HEK293 (cell line): ENCODE data around the gene WWOX.
"Not testable (repeated sequence)": the region's sequence is repeated elsewhere in the genome, so short reads cannot be mapped to it uniquely, and the experiment has no call there.

Source experiments
- CTCF ChIA-PET: fragments of 350-600 bp; formaldehyde crosslinking; extraction: SDS; loops from one replicate; lab custom pipeline; 2021; ENCODE audit warnings: antibody characterized with exemption; lab: Yijun Ruan, JAX
- POLR2A ChIA-PET: fragments of 300-600 bp; formaldehyde crosslinking; extraction: SDS; loops from one replicate; lab custom pipeline; 2020; ENCODE audit warnings: antibody characterized with exemption, inconsistent platforms; lab: Yijun Ruan, JAX
- H3K27ac ChIP-seq: fragments of 200-500 bp; sonication (Bioruptor generic); 2 replicates; pipeline ENCODE4 v1.5.1; 2014; ENCODE audit warnings: low read depth, low read length, control low read depth, inconsistent platforms; ENCODE audit errors: extremely low read depth
- H3K36me3 ChIP-seq, 2 experiments: fragments of 200-500 bp in 1 of 2; sonication (Bioruptor generic) in 1 of 2; 1 replicate in 1 of 2; 2 replicates in 1 of 2; pipeline ENCODE4 v1.5.1; 2014 to 2017; ENCODE audit warnings: inconsistent platforms in 2 of 2, low read length in 2 of 2; ENCODE audit not compliant: control insufficient read depth in 2 of 2, insufficient read depth in 1 of 2
- H3K4me1 ChIP-seq: fragments of 200-500 bp; sonication (Bioruptor generic); 2 replicates; pipeline ENCODE4 v1.5.1; 2014; ENCODE audit warnings: mild to moderate bottlenecking, low read length, inconsistent platforms; ENCODE audit not compliant: control insufficient read depth, insufficient read depth
- H3K4me3 ChIP-seq: 2 replicates; pipeline ENCODE4 v1.5.1; 2011; ENCODE audit warnings: low read depth, mild to moderate bottlenecking, control low read depth, low read length, moderate library complexity
- H3K9me3 ChIP-seq: fragments of 200-500 bp; sonication (Bioruptor generic); 2 replicates; pipeline ENCODE4 v1.5.1; 2014; ENCODE audit warnings: low read depth, low read length, inconsistent platforms; ENCODE audit not compliant: control insufficient read depth, insufficient read depth
- REST ChIP-seq: fragments of 450-650 bp; formaldehyde crosslinking; IDR thresholded peaks from 2 replicates; pipeline ENCODE4 v1.5.1; 2016; ENCODE audit warnings: missing biosample characterization, missing genetic modification characterization
- SCRT1 ChIP-seq: fragments of 450-650 bp; formaldehyde crosslinking; IDR thresholded peaks from 2 replicates; pipeline ENCODE4 v1.5.1; 2016; ENCODE audit warnings: missing biosample characterization, missing genetic modification characterization, borderline replicate concordance
- SCRT2 ChIP-seq: fragments of 450-650 bp; formaldehyde crosslinking; IDR thresholded peaks from 2 replicates; pipeline ENCODE4 v1.5.1; 2016; ENCODE audit warnings: missing biosample characterization, missing genetic modification characterization
- SETDB1 ChIP-seq: IDR thresholded peaks from one replicate; pipeline ENCODE4 v1.6.1; 2017; ENCODE audit warnings: mild to moderate bottlenecking, low read length, moderate library complexity, mixed read lengths; ENCODE audit not compliant: insufficient read length
- ZNF133 ChIP-seq: fragments of 450-650 bp; formaldehyde crosslinking; IDR thresholded peaks from 2 replicates; pipeline ENCODE4 v1.5.1; 2016; ENCODE audit warnings: missing biosample characterization, missing genetic modification characterization
- ZNF146 ChIP-seq: fragments of 450-650 bp; formaldehyde crosslinking; IDR thresholded peaks from 2 replicates; pipeline ENCODE4 v1.5.1; 2016; ENCODE audit warnings: missing biosample characterization, missing genetic modification characterization
- ZNF175 ChIP-seq: fragments of 450-650 bp; formaldehyde crosslinking; IDR thresholded peaks from 2 replicates; pipeline ENCODE4 v1.5.1; 2016; ENCODE audit warnings: missing biosample characterization, missing genetic modification characterization
- ZNF274 ChIP-seq, 2 experiments: fragments of 200-500 bp in 1 of 2; fragments of 450-650 bp in 1 of 2; sonication (Bioruptor generic) in 1 of 2; formaldehyde crosslinking in 1 of 2; IDR thresholded peaks; 2 replicates each; pipeline versions ENCODE4 v1.5.1 to v1.6.1; 2014 to 2016; ENCODE audit warnings: borderline replicate concordance in 1 of 2, inconsistent platforms in 1 of 2, low read length in 1 of 2, missing biosample characterization in 1 of 2, missing genetic modification characterization in 1 of 2
- ZNF394 ChIP-seq: fragments of 450-650 bp; formaldehyde crosslinking; IDR thresholded peaks from 2 replicates; pipeline ENCODE4 v1.5.1; 2016; ENCODE audit warnings: missing biosample characterization, missing genetic modification characterization, mild to moderate bottlenecking, moderate library complexity, borderline replicate concordance
- ZNF501 ChIP-seq: fragments of 450-650 bp; formaldehyde crosslinking; IDR thresholded peaks from 2 replicates; pipeline ENCODE4 v1.5.1; 2016; ENCODE audit warnings: missing biosample characterization, missing genetic modification characterization
- ZNF558 ChIP-seq: fragments of 450-650 bp; formaldehyde crosslinking; IDR thresholded peaks from 2 replicates; pipeline ENCODE4 v1.5.1; 2016; ENCODE audit warnings: missing biosample characterization, missing genetic modification characterization
- ZNF621 ChIP-seq: fragments of 450-650 bp; formaldehyde crosslinking; IDR thresholded peaks from 2 replicates; pipeline ENCODE4 v1.5.1; 2017; ENCODE audit warnings: missing biosample characterization, missing genetic modification characterization
- ZNF747 ChIP-seq: fragments of 450-650 bp; formaldehyde crosslinking; IDR thresholded peaks from 2 replicates; pipeline ENCODE4 v1.5.1; 2016; ENCODE audit warnings: missing biosample characterization, missing genetic modification characterization
- ZNF768 ChIP-seq: fragments of 450-650 bp; formaldehyde crosslinking; IDR thresholded peaks from 2 replicates; pipeline ENCODE4 v1.5.1; 2018; ENCODE audit warnings: missing biosample characterization, mild to moderate bottlenecking, missing genetic modification characterization
- ZNF776 ChIP-seq: fragments of 450-650 bp; formaldehyde crosslinking; IDR thresholded peaks from 2 replicates; pipeline ENCODE4 v1.5.0; 2017; ENCODE audit warnings: missing biosample characterization, missing genetic modification characterization, borderline replicate concordance
- TF ChIP-seq, protein P1 (sequence below): fragments of 450-650 bp; formaldehyde crosslinking; IDR thresholded peaks from 2 replicates; pipeline ENCODE4 v1.5.1; 2016; ENCODE audit warnings: missing biosample characterization, missing genetic modification characterization
- TF ChIP-seq, protein P2 (sequence below): fragments of 450-650 bp; formaldehyde crosslinking; IDR thresholded peaks from 2 replicates; pipeline ENCODE4 v1.5.1; 2016; ENCODE audit warnings: missing biosample characterization, missing genetic modification characterization, low read depth

Gene WWOX

DNA sequence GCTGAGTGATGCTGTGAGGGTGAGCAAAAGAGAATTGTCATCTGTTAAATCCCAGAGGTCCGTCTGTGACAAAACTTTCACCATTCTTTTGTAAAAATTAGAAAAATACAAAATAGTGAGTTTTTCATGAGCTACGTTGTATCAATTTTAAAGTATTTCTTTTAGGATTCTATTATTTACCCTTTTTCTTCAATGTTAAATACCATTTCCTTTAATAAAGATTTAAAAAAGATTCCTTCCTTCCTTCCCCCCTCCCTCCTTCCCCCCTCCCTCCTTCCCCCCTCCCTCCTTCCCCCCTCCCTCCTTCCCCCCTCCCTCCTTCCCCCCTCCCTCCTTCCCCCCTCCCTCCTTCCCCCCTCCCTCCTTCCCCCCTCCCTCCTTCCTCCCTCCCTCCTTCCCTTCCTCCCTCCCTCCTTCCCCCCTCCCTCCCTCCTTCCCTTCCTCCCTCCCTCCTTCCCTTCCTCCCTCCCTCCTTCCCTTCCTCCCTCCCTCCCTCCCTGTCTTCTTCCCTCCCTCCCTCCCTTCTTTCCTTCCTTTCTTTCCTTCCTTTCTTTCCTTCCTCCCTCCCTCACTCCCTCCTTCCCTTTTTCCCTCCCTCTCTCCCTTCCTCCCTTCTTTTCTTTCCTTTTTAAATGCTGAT lies 505.1 kb downstream of the WWOX start:
- H3K36me3 ChIP-seq, H3K4me1 ChIP-seq, POLR2A ChIA-PET, H3K4me3 ChIP-seq, H3K27ac ChIP-seq, CTCF ChIA-PET, H3K9me3 ChIP-seq: not testable (repeated sequence)

GRCh38 chr16:78605548-78606101 lies 506.2 kb downstream of the WWOX start:
- H3K9me3 ChIP-seq, result no peaks in the 10 kb centered on the region

DNA sequence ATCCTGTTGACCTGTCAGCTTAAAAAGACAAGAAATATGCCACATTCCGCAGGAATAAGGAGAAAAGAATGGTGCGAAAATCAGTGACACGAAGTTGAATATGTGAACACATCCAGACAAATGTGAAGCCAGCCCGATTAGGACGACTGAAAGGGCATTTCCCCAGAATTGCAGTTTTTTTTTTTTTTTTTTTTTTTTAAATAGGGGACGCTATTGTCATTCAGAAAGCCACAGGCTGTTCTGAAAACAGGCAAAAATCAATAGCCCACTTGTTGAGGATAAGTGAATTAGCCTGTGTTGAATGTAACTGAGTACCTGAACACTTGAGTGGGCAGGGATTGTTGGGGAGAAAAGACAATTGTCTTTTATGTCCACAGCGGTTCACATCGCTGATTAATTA lies 507.1 kb downstream of the WWOX start:
- Histone ChIP-seq H3K4me3 (no peak overlapping the region), H3K9me3 (no peaks in the 10 kb centered on the region), H3K27ac (no peak overlapping the region), H3K36me3 (no peaks in the 10 kb centered on the region), H3K4me1 (no peaks in the 10 kb centered on the region)
- TF ChIP-seq SETDB1 (no peak), SCRT2 (peak; percentile 78), ZNF133 (no peak), SCRT1 (tag by site-specific recombination) (peak; percentile 44; the same call in 1 of the 2 replicates)
- ChIA-PET POLR2A (no interaction called here), CTCF (no interaction called here)

More at GRCh38 chr16:78605548-78606101, 506.2 kb downstream of the WWOX start:
- Histone ChIP-seq H3K4me3 (no peak overlapping the region), H3K36me3 (no peaks in the 10 kb centered on the region), H3K27ac (no peak overlapping the region), H3K4me1 (no peaks in the 10 kb centered on the region)
- POLR2A ChIA-PET, result no interaction called here
- CTCF ChIA-PET, result interaction anchor here (0.6 kb wide), 1 partner anchor 524 kb away, joined by 3 read pairs; no protein-coding TSS in a partner anchor
- no peak for TF ChIP-seq ZNF558 (tag by site-specific recombination)
- TF ChIP-seq ZNF501 (tag by site-specific recombination), result no peak
- no peak for TF ChIP-seq ZNF768
- TF ChIP-seq, protein P1, sequence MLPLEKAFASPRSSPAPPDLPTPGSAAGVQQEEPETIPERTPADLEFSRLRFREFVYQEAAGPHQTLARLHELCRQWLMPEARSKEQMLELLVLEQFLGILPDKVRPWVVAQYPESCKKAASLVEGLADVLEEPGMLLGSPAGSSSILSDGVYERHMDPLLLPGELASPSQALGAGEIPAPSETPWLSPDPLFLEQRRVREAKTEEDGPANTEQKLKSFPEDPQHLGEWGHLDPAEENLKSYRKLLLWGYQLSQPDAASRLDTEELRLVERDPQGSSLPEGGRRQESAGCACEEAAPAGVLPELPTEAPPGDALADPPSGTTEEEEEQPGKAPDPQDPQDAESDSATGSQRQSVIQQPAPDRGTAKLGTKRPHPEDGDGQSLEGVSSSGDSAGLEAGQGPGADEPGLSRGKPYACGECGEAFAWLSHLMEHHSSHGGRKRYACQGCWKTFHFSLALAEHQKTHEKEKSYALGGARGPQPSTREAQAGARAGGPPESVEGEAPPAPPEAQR (tag by site-specific recombination), result no peak
- no peak for TF ChIP-seq ZNF175 (tag by site-specific recombination)
- TF ChIP-seq ZNF776 (tag by site-specific recombination), result no peak
- no peak for TF ChIP-seq ZNF394 (tag by site-specific recombination)
- no peak for TF ChIP-seq ZNF621 (tag by site-specific recombination)
- TF ChIP-seq ZNF146 (tag by site-specific recombination), result no peak
- no peak for TF ChIP-seq ZNF274 (IDR thresholded peaks at IDR 0.05; ENCODE audit: low read length)
- no peak for TF ChIP-seq ZNF274 (tag by site-specific recombination; IDR thresholded peaks at IDR 0.05; ENCODE audit: borderline replicate concordance)

GRCh38 chr16:78607022-78607421 lies 507.6 kb downstream of the WWOX start:
- no peaks in the 10 kb centered on the region for H3K4me1 ChIP-seq
- H3K4me3 ChIP-seq, result no peak overlapping the region
- ChIA-PET CTCF (no interaction called here), POLR2A (no interaction called here)
- no peaks in the 10 kb centered on the region for H3K36me3 ChIP-seq
- TF ChIP-seq ZNF747 (tag by site-specific recombination), result no peak
- TF ChIP-seq ZNF776 (tag by site-specific recombination), result no peak
- TF ChIP-seq, protein P2, sequence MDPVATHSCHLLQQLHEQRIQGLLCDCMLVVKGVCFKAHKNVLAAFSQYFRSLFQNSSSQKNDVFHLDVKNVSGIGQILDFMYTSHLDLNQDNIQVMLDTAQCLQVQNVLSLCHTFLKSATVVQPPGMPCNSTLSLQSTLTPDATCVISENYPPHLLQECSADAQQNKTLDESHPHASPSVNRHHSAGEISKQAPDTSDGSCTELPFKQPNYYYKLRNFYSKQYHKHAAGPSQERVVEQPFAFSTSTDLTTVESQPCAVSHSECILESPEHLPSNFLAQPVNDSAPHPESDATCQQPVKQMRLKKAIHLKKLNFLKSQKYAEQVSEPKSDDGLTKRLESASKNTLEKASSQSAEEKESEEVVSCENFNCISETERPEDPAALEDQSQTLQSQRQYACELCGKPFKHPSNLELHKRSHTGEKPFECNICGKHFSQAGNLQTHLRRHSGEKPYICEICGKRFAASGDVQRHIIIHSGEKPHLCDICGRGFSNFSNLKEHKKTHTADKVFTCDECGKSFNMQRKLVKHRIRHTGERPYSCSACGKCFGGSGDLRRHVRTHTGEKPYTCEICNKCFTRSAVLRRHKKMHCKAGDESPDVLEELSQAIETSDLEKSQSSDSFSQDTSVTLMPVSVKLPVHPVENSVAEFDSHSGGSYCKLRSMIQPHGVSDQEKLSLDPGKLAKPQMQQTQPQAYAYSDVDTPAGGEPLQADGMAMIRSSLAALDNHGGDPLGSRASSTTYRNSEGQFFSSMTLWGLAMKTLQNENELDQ (tag by site-specific recombination), result no peak
- TF ChIP-seq REST (tag by site-specific recombination), result no peak
- TF ChIP-seq, all 188 proteins: peak for 0
- no peaks in the 10 kb centered on the region for H3K9me3 ChIP-seq
- no peak overlapping the region for H3K27ac ChIP-seq
